ENCODE results near the gene NCOA1. TPM values are rescaled to one million over a fixed set of nuclear protein-coding genes. Genes with fewer than 3 reads are reported as not detected.

NCOA1 gene
- total and polyA plus RNA-seq, 10 of the 15 experiments (the other 5 are each of a cell fraction or from before 2014, with no cell fraction given): 1.8 to 35.6 (median 6.1) TPM

DNA sequence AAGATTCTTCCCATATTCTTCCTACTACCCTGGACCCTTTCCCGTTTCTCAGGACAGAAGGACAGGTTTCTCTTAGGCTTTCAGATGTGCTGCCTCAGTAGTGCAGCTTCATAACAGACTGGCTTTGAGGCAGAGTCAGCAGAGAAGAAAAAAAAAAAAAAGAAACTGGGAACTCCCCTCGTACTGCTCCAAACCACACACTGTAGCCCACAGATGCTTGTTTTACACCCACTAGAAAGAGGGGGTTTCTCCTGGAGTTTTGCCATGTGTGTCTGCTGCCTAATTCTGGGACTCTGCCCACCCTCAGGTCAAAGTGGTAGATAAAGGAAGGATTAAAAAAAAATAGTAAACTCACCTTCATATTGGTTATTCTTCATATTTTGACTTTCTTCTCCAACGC lies 95.9 kb downstream of the NCOA1 start (continued):
- TF ChIP-seq, protein P1, sequence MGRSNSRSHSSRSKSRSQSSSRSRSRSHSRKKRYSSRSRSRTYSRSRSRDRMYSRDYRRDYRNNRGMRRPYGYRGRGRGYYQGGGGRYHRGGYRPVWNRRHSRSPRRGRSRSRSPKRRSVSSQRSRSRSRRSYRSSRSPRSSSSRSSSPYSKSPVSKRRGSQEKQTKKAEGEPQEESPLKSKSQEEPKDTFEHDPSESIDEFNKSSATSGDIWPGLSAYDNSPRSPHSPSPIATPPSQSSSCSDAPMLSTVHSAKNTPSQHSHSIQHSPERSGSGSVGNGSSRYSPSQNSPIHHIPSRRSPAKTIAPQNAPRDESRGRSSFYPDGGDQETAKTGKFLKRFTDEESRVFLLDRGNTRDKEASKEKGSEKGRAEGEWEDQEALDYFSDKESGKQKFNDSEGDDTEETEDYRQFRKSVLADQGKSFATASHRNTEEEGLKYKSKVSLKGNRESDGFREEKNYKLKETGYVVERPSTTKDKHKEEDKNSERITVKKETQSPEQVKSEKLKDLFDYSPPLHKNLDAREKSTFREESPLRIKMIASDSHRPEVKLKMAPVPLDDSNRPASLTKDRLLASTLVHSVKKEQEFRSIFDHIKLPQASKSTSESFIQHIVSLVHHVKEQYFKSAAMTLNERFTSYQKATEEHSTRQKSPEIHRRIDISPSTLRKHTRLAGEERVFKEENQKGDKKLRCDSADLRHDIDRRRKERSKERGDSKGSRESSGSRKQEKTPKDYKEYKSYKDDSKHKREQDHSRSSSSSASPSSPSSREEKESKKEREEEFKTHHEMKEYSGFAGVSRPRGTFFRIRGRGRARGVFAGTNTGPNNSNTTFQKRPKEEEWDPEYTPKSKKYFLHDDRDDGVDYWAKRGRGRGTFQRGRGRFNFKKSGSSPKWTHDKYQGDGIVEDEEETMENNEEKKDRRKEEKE (IDR thresholded peaks at IDR 0.05): no peak
- no peak for TF ChIP-seq SREBF2 (IDR thresholded peaks at IDR 0.05; ENCODE audit: low read length)
- no peak for TF ChIP-seq PAX8 (IDR thresholded peaks at IDR 0.05)
- no peak for TF ChIP-seq SRF (IDR thresholded peaks at IDR 0.05; ENCODE audit: low read depth in 2 of 2, low read length in 2 of 2)
- TF ChIP-seq, protein P2, sequence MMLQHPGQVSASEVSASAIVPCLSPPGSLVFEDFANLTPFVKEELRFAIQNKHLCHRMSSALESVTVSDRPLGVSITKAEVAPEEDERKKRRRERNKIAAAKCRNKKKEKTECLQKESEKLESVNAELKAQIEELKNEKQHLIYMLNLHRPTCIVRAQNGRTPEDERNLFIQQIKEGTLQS (IDR thresholded peaks at IDR 0.05; ENCODE audit: borderline replicate concordance, extremely low read depth, low read depth, low read length): no peak
- TF ChIP-seq, protein P3, sequence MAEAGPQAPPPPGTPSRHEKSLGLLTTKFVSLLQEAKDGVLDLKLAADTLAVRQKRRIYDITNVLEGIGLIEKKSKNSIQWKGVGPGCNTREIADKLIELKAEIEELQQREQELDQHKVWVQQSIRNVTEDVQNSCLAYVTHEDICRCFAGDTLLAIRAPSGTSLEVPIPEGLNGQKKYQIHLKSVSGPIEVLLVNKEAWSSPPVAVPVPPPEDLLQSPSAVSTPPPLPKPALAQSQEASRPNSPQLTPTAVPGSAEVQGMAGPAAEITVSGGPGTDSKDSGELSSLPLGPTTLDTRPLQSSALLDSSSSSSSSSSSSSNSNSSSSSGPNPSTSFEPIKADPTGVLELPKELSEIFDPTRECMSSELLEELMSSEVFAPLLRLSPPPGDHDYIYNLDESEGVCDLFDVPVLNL (IDR thresholded peaks at IDR 0.05; ENCODE audit: low read depth, low read length): no peak
- peak; percentile 27; the same call in 1 of the 2 replicates for TF ChIP-seq MTA2 (IDR thresholded peaks at IDR 0.05; ENCODE audit: low read depth)
- TF ChIP-seq RELA (IDR thresholded peaks at IDR 0.05; ENCODE audit: borderline replicate concordance, partially characterized antibody): peak; percentile 91
- TF ChIP-seq, protein P4, sequence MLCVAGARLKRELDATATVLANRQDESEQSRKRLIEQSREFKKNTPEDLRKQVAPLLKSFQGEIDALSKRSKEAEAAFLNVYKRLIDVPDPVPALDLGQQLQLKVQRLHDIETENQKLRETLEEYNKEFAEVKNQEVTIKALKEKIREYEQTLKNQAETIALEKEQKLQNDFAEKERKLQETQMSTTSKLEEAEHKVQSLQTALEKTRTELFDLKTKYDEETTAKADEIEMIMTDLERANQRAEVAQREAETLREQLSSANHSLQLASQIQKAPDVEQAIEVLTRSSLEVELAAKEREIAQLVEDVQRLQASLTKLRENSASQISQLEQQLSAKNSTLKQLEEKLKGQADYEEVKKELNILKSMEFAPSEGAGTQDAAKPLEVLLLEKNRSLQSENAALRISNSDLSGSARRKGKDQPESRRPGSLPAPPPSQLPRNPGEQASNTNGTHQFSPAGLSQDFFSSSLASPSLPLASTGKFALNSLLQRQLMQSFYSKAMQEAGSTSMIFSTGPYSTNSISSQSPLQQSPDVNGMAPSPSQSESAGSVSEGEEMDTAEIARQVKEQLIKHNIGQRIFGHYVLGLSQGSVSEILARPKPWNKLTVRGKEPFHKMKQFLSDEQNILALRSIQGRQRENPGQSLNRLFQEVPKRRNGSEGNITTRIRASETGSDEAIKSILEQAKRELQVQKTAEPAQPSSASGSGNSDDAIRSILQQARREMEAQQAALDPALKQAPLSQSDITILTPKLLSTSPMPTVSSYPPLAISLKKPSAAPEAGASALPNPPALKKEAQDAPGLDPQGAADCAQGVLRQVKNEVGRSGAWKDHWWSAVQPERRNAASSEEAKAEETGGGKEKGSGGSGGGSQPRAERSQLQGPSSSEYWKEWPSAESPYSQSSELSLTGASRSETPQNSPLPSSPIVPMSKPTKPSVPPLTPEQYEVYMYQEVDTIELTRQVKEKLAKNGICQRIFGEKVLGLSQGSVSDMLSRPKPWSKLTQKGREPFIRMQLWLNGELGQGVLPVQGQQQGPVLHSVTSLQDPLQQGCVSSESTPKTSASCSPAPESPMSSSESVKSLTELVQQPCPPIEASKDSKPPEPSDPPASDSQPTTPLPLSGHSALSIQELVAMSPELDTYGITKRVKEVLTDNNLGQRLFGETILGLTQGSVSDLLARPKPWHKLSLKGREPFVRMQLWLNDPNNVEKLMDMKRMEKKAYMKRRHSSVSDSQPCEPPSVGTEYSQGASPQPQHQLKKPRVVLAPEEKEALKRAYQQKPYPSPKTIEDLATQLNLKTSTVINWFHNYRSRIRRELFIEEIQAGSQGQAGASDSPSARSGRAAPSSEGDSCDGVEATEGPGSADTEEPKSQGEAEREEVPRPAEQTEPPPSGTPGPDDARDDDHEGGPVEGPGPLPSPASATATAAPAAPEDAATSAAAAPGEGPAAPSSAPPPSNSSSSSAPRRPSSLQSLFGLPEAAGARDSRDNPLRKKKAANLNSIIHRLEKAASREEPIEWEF (IDR thresholded peaks at IDR 0.05; ENCODE audit: insufficient replicate concordance, low read depth, low read length): no peak
- no peak for TF ChIP-seq CHD4 (IDR thresholded peaks at IDR 0.05)
- no peak; the same call in 1 of the 2 replicates for TF ChIP-seq JUNB (IDR thresholded peaks at IDR 0.05)
- TF ChIP-seq SIN3A (IDR thresholded peaks at IDR 0.05; ENCODE audit: low read depth, low read length): no peak
- TF ChIP-seq EGR1 (IDR thresholded peaks at IDR 0.05; ENCODE audit: borderline replicate concordance in 1 of 2, low read depth in 2 of 2, low read length in 2 of 2): no peak
- TF ChIP-seq ASH2L (IDR thresholded peaks at IDR 0.05; ENCODE audit: borderline replicate concordance, low read depth): no peak
- no peak for TF ChIP-seq HDAC6 (IDR thresholded peaks at IDR 0.05; ENCODE audit: unreplicated experiment)
- TF ChIP-seq MTA3 (IDR thresholded peaks at IDR 0.05; ENCODE audit: borderline replicate concordance, low read length): no peak
- TF ChIP-seq EED (IDR thresholded peaks at IDR 0.05; ENCODE audit: low read depth): 0 out of 2 replicates have a peak, but pooled peaks have one; percentile 42
- TF ChIP-seq ZNF384 (IDR thresholded peaks at IDR 0.05; ENCODE audit: borderline replicate concordance, low read depth, low read length): peak; percentile 98
- no peak for TF ChIP-seq POLR2AphosphoS5 (IDR thresholded peaks at IDR 0.05; ENCODE audit: low read length)
- TF ChIP-seq EZH2 (IDR thresholded peaks at IDR 0.05; ENCODE audit: borderline replicate concordance, control insufficient read depth, low read depth, low read length): no peak
- no peak for TF ChIP-seq POLR2AphosphoS2 (IDR thresholded peaks at IDR 0.05; ENCODE audit: low read depth, low read length)
- no peak for TF ChIP-seq NFYA (IDR thresholded peaks at IDR 0.05; ENCODE audit: borderline replicate concordance, low read depth, low read length)
- TF ChIP-seq SUZ12 (IDR thresholded peaks at IDR 0.05; ENCODE audit: unreplicated experiment): no peak

Measured in GM12878 (cell line).